Measurements from ENCODE around the gene CPLANE2. TPM values are rescaled to one million over a fixed set of nuclear protein-coding genes. Genes with fewer than 3 reads are reported as not detected.

Gene CPLANE2
- total and polyA plus RNA-seq, 2 donors, result 4.0 to 4.2 TPM

GRCh38 chr1:16209132-16209846, 27.7 kb downstream of the CPLANE2 start:
- DNase-seq (ENCODE audit: low read depth in 6 of 9, low spot score in 9 of 9), result no peak
- Histone ChIP-seq H3K9me3 (ENCODE audit: control insufficient read depth in 2 of 2, insufficient read depth in 1 of 2, low read length in 1 of 2) (peaks cover 0 to 4% of the 10 kb centered on the region in 2 donors), H3K4me3 (ENCODE audit: low read length in 2 of 2) (no peak overlapping the region), H3K27me3 (ENCODE audit: control insufficient read depth in 2 of 2, insufficient read depth in 1 of 2, low read length in 1 of 2) (peaks cover 0 to 33% of the 10 kb centered on the region in 2 donors), H3K27ac (ENCODE audit: low read depth in 1 of 2, low read length in 1 of 2) (no peak overlapping the region), H3K36me3 (ENCODE audit: control insufficient read depth in 2 of 2, insufficient read depth in 2 of 2, low read length in 1 of 2) (no peaks in the 10 kb centered on the region), H3K4me1 (ENCODE audit: control insufficient read depth in 2 of 2, insufficient read depth in 2 of 2, low read length in 2 of 2) (peaks cover 10 to 20% of the 10 kb centered on the region in 2 donors)
- WGBS, result 85% methylated on average over 9 of the region's 9 CpGs

DNA sequence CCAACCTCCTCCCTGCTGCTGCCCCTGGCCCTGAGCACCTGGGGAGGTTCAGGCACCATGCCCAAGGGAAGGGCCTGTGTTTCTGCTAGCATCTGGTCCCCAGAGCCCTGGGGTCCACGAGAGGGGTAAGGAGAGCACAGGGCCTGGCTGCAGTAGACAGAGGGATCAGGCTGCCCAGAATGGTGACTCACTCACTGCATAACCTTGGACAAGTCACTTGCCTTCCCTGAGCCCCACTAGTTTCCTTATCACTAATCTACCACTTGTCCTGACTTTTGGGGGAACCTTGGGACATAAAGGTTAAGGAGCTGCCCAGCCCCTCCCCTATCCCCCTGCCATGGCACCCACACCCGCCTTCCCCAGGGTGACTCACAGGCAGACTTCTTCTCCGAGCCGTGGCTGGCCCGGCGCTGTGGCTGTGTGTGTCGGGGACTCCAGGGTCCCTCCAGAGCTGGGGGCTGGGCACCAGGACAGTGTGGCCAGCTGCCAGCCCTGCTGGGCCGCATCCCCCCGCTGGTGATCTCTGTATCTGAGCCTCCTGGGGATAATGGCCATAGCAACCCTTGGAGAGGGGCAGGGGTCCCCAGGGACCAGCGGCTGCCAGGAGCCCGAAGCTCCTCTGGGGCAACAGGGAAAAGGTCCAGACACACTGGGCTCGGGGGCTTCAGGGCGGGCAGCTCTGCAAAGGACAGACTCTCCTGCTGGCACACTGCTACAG, 28.6 kb downstream of the CPLANE2 start:
- Histone ChIP-seq H3K9me3 (ENCODE audit: control insufficient read depth in 2 of 2, insufficient read depth in 1 of 2, low read length in 1 of 2) (peaks cover 0 to 4% of the 10 kb centered on the region in 2 donors), H3K4me1 (ENCODE audit: control insufficient read depth in 2 of 2, insufficient read depth in 2 of 2, low read length in 2 of 2) (peaks cover 10 to 20% of the 10 kb centered on the region in 2 donors), H3K27me3 (ENCODE audit: control insufficient read depth in 2 of 2, insufficient read depth in 1 of 2, low read length in 1 of 2) (peaks cover 0 to 29% of the 10 kb centered on the region in 2 donors), H3K36me3 (ENCODE audit: control insufficient read depth in 2 of 2, insufficient read depth in 2 of 2, low read length in 1 of 2) (peaks cover 0 to 3% of the 10 kb centered on the region in 2 donors), H3K27ac (ENCODE audit: low read depth in 1 of 2, low read length in 1 of 2) (no peak overlapping the region), H3K4me3 (ENCODE audit: low read length in 2 of 2) (no peak overlapping the region)
- no peak for DNase-seq (ENCODE audit: low read depth in 6 of 9, low spot score in 9 of 9)
- 94% methylated on average over 13 of the region's 13 CpGs for WGBS

DNA sequence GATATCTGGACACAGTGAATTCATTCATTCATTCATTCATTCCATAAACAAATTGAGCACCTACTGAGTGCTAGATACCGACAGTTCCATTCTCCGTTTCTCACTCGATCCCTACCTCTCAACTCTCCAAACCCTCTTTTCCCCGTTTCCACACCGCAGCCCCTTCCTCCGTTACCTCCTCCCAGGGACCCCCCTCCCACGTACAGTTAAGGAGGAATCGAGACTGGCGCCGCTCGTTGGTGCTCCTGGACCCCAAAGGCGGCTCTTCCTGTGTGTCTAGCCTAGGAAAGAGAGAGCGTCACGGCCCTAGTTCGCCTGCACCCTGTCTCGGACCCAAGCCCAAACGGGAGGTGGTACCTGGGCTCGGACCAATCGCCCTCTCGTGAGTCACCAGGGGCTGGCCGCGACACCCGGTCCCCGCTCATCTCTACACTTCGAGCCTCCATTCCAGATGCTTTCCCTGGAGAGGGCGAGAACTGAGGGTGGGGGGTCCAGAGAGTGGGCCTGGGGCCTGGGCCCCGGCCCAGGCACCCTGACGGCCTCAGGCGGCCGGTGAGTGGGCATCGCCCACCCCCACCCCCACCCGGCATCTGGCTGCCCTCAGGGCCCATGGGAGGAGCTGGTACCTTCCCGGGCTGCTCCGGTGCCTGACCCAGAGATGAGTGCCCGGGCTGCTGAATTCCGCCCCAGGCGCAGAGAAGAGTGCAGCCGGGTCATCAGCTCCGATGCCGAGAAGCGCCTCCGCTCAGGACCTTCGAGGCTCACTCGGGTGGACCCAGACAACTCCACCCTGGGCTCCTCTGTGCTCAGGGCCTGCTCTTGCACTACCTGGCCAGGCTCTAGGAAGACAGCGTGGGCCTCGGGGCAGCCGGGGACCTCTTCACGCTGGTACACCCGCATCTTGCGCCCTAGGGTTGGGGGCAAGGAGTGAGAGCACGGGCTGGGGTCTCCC, 29.4 kb downstream of the CPLANE2 start:
- WGBS, result 67% methylated on average over 51 of the region's 51 CpGs
- peaks cover 10 to 20% of the 10 kb centered on the region in 2 donors for H3K4me1 ChIP-seq (ENCODE audit: control insufficient read depth in 2 of 2, insufficient read depth in 2 of 2, low read length in 2 of 2)

DNA sequence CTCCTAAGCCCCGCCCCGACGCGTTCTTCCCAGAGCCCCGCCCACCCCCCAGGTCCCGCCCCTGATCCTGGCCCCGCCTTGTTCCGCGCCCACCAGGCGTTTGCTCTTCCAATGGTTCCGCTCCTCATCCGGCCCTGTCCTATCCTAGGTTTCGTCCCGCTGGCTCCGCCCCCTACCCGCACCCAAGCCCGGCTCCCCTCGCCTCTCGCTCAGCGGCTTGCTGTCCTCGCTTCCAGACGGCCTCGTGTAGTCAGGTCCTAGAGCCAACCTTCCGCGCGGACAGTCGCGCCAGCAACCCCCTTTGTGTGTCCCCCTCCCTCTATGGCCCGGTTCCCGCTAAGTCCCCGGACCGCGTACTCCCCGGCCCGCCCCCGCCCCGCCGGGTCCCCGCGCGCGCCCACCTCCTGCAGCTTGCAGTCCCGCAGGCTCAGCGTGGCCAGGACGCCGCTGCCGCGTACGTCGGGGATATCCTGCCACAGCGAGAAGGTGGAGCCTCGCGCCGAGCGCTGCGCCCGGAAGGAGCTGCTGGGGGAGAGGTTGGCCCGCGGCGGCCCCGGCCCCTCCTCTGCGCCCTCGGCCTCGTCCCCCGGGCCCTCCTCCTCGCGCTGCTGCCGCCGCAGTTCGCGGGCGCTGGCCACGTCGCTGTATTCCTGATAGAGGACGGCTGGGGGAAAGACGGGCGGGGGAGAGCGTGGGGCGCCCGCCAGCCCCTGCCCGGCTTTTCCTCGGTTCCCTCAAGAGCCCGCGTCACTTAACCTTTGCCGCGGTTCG, 30.3 kb downstream of the CPLANE2 start:
- WGBS, result under 1% methylated on average over 87 of the region's 87 CpGs
- peak overlapping the region; percentile 55 to 69 for H3K4me3 ChIP-seq (ENCODE audit: low read length in 2 of 2)
- H3K4me1 ChIP-seq (ENCODE audit: control insufficient read depth in 2 of 2, insufficient read depth in 2 of 2, low read length in 2 of 2), result peaks cover 10 to 20% of the 10 kb centered on the region in 2 donors
- peaks cover 0 to 4% of the 10 kb centered on the region in 2 donors for H3K9me3 ChIP-seq (ENCODE audit: control insufficient read depth in 2 of 2, insufficient read depth in 1 of 2, low read length in 1 of 2)
- H3K36me3 ChIP-seq (ENCODE audit: control insufficient read depth in 2 of 2, insufficient read depth in 2 of 2, low read length in 1 of 2), result peaks cover 0 to 6% of the 10 kb centered on the region in 2 donors
- H3K27me3 ChIP-seq (ENCODE audit: control insufficient read depth in 2 of 2, insufficient read depth in 1 of 2, low read length in 1 of 2), result peaks cover 0 to 14% of the 10 kb centered on the region in 2 donors
- H3K27ac ChIP-seq (ENCODE audit: low read depth in 1 of 2, low read length in 1 of 2), result peak overlapping the region; percentile 96 to 97
- peak; percentile 84 to 97 (median 93) for DNase-seq (ENCODE audit: low read depth in 6 of 9, low spot score in 9 of 9)

More for the DNA sequence above, 29.4 kb downstream of the CPLANE2 start:
- Histone ChIP-seq H3K27me3 (ENCODE audit: control insufficient read depth in 2 of 2, insufficient read depth in 1 of 2, low read length in 1 of 2) (peaks cover 0 to 23% of the 10 kb centered on the region in 2 donors), H3K9me3 (ENCODE audit: control insufficient read depth in 2 of 2, insufficient read depth in 1 of 2, low read length in 1 of 2) (peaks cover 0 to 4% of the 10 kb centered on the region in 2 donors), H3K27ac (ENCODE audit: low read depth in 1 of 2, low read length in 1 of 2) (peak overlapping the region; percentile 96 to 97), H3K4me3 (ENCODE audit: low read length in 2 of 2) (peak overlapping the region; percentile 55 to 69), H3K36me3 (ENCODE audit: control insufficient read depth in 2 of 2, insufficient read depth in 2 of 2, low read length in 1 of 2) (peaks cover 0 to 3% of the 10 kb centered on the region in 2 donors)
- DNase-seq (ENCODE audit: low read depth in 6 of 9, low spot score in 9 of 9), result no peak

DNA sequence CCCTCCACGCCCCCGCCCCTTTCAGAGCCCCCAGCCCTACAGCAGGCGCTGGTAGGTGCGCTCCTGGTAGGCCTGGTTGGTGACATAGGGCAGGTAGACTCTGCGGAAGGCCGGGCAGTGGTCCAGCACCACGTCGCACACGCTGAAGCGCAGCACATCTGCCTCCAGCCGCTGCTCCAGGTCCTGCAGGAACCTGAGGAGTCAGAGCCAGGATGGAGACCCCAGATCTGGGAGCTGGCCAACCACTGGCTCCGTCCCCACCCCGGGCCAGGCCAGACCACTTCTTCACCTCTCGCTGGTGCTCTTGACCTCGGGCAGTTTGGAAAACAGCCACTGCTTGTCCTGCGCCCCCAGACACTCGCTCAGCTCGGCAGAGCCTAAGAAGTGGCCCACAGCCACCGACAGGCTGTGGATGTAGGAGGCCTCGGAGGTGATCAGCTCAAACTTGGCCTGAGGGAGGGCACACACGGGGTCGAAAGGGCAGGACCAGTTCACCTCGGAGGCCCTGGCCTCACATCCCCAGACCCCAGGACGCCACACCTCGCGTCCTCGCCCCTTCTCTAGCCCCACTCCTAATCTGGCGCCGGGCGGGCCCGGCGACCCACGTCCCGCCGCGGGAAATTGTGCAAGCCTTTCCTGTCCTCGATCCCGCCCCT, 31.0 kb downstream of the CPLANE2 start:
- H3K4me3 ChIP-seq (ENCODE audit: low read length in 2 of 2), result peak overlapping the region; percentile 17 to 39
- peaks cover 10 to 20% of the 10 kb centered on the region in 2 donors for H3K4me1 ChIP-seq (ENCODE audit: control insufficient read depth in 2 of 2, insufficient read depth in 2 of 2, low read length in 2 of 2)
- DNase-seq (ENCODE audit: low read depth in 6 of 9, low spot score in 9 of 9), result no peak
- peaks cover 0 to 10% of the 10 kb centered on the region in 2 donors for H3K27me3 ChIP-seq (ENCODE audit: control insufficient read depth in 2 of 2, insufficient read depth in 1 of 2, low read length in 1 of 2)
- 48% methylated on average over 38 of the region's 38 CpGs for WGBS
- peak overlapping the region in 1 of 2 donors; percentile 68 for H3K27ac ChIP-seq (ENCODE audit: low read depth in 1 of 2, low read length in 1 of 2)
- H3K9me3 ChIP-seq (ENCODE audit: control insufficient read depth in 2 of 2, insufficient read depth in 1 of 2, low read length in 1 of 2), result peaks cover 0 to 4% of the 10 kb centered on the region in 2 donors
- H3K36me3 ChIP-seq (ENCODE audit: control insufficient read depth in 2 of 2, insufficient read depth in 2 of 2, low read length in 1 of 2), result peaks cover 0 to 10% of the 10 kb centered on the region in 2 donors

- no peak for DNase-seq (ENCODE audit: low read depth in 6 of 9, low spot score in 9 of 9)
- Histone ChIP-seq H3K9me3 (ENCODE audit: control insufficient read depth in 2 of 2, insufficient read depth in 1 of 2, low read length in 1 of 2) (peaks cover 0 to 4% of the 10 kb centered on the region in 2 donors), H3K4me3 (ENCODE audit: low read length in 2 of 2) (no peak overlapping the region), H3K27ac (ENCODE audit: low read depth in 1 of 2, low read length in 1 of 2) (no peak overlapping the region), H3K4me1 (ENCODE audit: control insufficient read depth in 2 of 2, insufficient read depth in 2 of 2, low read length in 2 of 2) (peaks cover 10 to 20% of the 10 kb centered on the region in 2 donors), H3K27me3 (ENCODE audit: control insufficient read depth in 2 of 2, insufficient read depth in 1 of 2, low read length in 1 of 2) (peaks cover 0 to 8% of the 10 kb centered on the region in 2 donors), H3K36me3 (ENCODE audit: control insufficient read depth in 2 of 2, insufficient read depth in 2 of 2, low read length in 1 of 2) (peaks cover 0 to 10% of the 10 kb centered on the region in 2 donors)
- 99% methylated on average over 11 of the region's 11 CpGs for WGBS
These were observed 31.7 kb downstream of the CPLANE2 start for GRCh38 chr1:16205334-16205671.

DNA sequence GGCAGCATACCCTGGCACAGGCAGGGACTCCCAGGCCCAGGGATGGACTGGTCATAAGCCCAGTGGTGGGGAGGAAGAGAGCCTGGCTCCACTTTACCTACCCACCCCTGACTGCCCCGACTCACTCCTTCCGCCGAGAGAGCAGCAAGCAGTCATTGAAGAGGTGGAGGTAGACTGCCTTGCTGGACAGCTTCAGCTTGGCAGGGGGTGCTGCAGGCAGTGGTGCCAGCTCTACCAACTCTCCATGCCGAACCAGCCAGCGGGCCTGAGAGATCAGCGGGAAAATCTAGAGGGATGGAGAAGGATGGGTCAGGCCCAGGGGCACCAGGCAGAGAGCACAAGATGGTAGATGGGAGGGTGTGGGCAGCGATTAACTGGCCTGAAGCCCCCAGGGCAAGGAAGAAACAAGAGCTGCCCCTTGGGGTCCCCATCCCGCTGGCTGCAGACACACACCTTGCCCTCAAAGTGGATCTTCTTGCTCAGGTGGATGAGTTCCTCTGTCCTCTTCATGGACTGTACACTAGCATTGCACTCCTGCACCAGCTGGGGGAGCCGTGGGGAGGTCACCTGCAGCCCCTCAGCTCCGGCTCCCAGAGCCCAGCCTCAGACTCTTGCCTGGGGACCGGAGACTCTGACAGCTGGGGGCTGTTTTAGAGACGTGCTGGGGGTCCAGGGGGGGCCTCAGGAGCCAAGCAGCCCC, 32.2 kb downstream of the CPLANE2 start:
- peaks cover 0 to 8% of the 10 kb centered on the region in 2 donors for H3K27me3 ChIP-seq (ENCODE audit: control insufficient read depth in 2 of 2, insufficient read depth in 1 of 2, low read length in 1 of 2)
- 85% methylated on average over 12 of the region's 12 CpGs for WGBS
- H3K4me1 ChIP-seq (ENCODE audit: control insufficient read depth in 2 of 2, insufficient read depth in 2 of 2, low read length in 2 of 2), result peaks cover 10 to 20% of the 10 kb centered on the region in 2 donors
- H3K36me3 ChIP-seq (ENCODE audit: control insufficient read depth in 2 of 2, insufficient read depth in 2 of 2, low read length in 1 of 2), result peaks cover 0 to 10% of the 10 kb centered on the region in 2 donors
- peak in 3 of 9 donors; percentile 15 to 55 (median 45) for DNase-seq (ENCODE audit: low read depth in 6 of 9, low spot score in 9 of 9)
- H3K9me3 ChIP-seq (ENCODE audit: control insufficient read depth in 2 of 2, insufficient read depth in 1 of 2, low read length in 1 of 2), result peaks cover 0 to 4% of the 10 kb centered on the region in 2 donors
- no peak overlapping the region for H3K27ac ChIP-seq (ENCODE audit: low read depth in 1 of 2, low read length in 1 of 2)
- no peak overlapping the region for H3K4me3 ChIP-seq (ENCODE audit: low read length in 2 of 2)

Data from thymus (tissue), 11 donors.